Breast epithelium (tissue), 3 donors: ENCODE data around the gene TP53BP2.

Experiments used
- POLR2A ChIP-seq: fragments of 450-650 bp; IDR thresholded peaks from one replicate; pipeline ENCODE4 v1.6.1; 2016; ENCODE audit warnings: antibody characterized with exemption, mild to moderate bottlenecking, moderate library complexity
- POLR2AphosphoS5 ChIP-seq, 3 donors: sonication (generic); formaldehyde crosslinking; IDR thresholded peaks; one replicate each; pipeline ENCODE4 v1.6.1; 2017; ENCODE audit warnings: antibody characterized with exemption in 3 of 3
- TF ChIP-seq, protein P1 (sequence below), 3 donors: fragments of 450-650 bp; IDR thresholded peaks; one replicate each; pipeline ENCODE4 v1.5.1; 2016 to 2017; ENCODE audit warnings: antibody characterized with exemption in 3 of 3, mild to moderate bottlenecking in 3 of 3, moderate library complexity in 3 of 3

DNA sequence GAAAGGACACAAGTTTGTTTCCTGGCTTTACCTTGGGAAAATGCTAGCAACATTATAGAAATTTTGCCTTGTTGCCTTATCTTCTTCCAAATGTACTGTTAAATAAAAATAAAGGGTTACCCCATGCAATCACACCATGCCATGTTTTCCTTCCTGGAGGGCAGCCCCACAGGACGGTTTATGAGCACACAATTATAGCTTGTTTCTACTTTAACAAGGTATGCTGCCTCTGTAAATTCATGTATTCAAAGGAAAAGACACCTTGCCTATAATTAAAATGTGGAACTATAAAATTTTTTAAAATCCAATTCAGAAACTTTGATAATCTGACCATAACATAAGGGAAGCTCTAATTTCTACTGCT lies 70.1 kb downstream of the TP53BP2 start:
- TF ChIP-seq, protein P1, sequence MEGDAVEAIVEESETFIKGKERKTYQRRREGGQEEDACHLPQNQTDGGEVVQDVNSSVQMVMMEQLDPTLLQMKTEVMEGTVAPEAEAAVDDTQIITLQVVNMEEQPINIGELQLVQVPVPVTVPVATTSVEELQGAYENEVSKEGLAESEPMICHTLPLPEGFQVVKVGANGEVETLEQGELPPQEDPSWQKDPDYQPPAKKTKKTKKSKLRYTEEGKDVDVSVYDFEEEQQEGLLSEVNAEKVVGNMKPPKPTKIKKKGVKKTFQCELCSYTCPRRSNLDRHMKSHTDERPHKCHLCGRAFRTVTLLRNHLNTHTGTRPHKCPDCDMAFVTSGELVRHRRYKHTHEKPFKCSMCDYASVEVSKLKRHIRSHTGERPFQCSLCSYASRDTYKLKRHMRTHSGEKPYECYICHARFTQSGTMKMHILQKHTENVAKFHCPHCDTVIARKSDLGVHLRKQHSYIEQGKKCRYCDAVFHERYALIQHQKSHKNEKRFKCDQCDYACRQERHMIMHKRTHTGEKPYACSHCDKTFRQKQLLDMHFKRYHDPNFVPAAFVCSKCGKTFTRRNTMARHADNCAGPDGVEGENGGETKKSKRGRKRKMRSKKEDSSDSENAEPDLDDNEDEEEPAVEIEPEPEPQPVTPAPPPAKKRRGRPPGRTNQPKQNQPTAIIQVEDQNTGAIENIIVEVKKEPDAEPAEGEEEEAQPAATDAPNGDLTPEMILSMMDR (IDR thresholded peaks at IDR 0.05) = no peak
- TF ChIP-seq POLR2A (no peak), POLR2AphosphoS5 (IDR thresholded peaks at IDR 0.05) (no peak)
